HG02852 (cell line): Measurements from ENCODE around the gene SHFL.

ENCODE experiments used
- ATAC-seq: cut with Tn5 transposase; IDR thresholded peaks from one replicate; pipeline ENCODE4 v1.9.1; 2021; ENCODE audit warnings: mild to moderate bottlenecking, moderate library complexity; ENCODE audit not compliant: unreplicated experiment

The SHFL gene

DNA sequence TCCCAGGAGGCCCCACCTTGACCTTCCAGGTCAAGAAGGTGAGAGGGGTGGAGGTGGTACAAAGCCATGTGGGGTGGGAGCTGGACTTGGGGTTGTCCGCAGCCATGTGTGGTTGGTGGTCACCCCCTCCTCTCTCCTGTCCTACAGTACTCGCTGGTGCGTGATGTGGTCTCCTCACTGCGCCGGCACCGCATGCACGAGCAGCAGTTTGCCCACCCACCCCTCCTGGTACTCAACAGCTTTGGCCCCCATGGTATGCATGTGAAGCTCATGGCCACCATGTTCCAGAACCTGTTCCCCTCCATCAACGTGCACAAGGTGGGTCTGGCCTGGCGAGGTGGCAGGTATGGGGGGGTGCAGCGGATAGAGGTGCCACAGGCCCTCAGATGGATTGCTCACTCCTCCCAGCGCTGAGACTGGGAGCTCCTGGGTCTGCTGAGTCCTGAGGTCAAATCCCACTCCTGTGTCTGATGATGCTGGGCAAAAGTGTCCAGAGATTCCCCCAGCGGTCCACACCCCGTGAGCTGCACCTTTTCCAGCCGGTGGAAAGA lies 21.8 kb downstream of the SHFL start:
- ATAC-seq, result no peak

DNA sequence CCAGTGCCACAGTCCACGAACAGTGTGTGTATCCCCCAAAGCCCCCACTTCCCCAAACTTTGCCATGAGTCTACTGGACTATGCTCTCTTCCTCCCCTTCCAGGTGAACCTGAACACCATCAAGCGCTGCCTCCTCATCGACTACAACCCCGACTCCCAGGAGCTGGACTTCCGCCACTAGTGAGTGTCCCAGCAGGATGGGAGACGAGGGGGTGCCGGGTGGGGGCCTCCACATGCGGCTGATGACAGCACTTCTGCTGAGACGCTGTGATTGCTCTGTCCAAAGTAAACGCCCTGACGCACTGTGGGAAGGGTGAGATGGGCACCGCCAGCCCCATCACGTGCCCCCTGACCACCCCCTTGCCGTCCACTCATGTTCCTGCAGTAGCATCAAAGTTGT lies 23.4 kb downstream of the SHFL start:
- no peak for ATAC-seq

DNA sequence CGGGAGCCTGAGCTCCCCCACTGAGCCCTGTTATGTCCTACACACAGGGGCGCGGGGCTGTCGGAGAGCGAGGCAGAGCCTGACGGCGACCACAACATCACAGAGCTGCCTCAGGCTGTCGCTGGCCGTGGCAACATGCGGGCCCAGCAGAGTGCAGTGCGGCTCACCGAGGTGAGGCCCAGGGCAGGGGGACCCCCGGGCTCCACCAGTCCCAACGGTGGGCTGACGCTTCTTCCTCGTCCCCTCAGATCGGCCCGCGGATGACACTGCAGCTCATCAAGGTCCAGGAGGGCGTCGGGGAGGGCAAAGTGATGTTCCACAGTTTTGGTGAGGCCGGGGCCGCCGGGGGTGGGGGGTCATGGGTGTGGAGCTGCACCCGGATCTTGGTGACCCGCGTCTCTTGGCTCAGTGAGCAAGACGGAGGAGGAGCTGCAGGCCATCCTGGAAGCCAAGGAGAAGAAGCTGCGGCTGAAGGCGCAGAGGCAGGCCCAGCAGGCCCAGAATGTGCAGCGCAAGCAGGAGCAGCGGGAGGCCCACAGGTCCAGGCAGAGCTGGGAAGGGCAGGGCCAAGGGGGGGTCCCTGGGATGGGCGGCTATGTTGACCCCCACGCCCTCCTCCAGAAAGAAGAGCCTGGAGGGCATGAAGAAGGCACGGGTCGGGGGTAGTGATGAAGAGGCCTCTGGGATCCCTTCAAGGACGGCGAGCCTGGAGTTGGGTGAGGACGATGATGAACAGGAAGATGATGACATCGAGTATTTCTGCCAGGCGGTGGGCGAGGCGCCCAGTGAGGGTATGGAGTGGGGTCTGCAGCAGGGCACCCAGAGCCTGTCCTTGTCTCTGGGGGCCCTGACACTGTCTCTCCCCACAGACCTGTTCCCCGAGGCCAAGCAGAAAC lies 24.2 kb downstream of the SHFL start:
- ATAC-seq, result no peak

DNA sequence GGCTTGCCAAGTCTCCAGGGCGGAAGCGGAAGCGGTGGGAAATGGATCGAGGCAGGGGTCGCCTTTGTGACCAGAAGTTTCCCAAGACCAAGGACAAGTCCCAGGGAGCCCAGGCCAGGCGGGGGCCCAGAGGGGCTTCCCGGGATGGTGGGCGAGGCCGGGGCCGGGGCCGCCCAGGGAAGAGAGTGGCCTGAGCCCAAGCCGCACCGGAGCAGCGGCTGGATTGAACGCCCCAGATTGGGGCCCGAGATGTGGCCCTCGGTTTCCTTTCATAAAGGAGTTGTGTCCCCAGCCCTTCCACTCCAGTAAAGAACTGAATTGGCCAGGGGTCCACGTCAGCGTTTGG lies 24.8 kb downstream of the SHFL start:
- ATAC-seq, result no peak

DNA sequence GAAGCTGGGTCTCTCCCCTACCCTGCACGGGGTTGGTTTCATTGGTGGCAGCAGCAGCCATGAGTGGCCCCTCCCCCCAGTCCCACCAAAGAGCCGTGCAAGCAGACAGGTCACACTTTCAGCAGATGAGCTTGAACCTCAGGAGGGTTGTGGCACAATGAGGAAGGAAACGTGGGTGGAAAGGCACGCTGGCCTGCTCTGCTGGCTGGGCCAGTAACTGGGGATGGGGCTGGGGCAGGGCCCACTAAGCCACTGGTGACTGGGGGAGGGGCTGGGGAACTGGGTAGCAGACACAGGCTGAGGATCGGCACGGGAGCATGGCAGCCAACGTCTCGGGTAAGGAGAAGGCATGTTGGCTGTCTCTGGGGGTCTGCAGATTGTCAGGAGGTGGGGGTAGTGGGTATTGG lies 25.3 kb downstream of the SHFL start, which contains the start of gene P2RY11:
TSS of gene P2RY11 (plus strand) at position 289 of the 407 bp plus-strand sequence. CDS start at position 318, 29 bp downstream.
- no peak for ATAC-seq

DNA sequence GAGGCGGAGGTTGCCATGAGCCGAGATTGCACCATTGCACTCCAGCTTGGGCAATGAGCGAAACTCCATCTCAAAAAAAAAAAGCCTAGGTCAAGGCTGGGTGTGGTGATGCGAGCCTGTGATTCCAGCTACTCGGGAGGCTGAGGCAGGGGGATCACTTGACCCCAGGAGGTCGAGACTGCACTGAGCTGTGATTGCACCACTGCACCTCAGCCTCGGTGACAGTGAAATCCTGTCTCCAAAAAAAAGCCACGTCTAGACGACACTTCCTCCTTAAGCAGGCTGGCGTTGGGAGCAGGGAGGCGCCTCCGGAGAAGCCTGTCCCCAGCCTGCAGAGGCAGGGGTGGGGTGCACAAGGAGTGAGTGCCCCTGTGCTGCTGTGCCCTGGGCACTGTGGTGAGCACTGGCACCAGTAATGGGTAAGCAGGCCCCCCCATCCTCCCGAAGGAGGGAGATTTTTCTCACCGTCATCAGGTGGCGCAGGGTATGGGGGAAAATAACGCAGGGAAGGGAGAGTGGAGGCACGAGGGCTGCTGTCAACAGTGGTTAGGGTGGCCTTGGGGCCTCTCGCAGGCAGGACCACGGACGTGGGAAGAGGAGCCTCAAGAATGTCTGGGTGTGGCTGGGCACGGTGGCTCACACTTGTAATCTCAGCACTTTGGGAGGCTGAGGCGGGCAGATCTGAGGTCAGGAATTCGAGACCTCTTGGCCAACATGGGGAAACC lies 26.1 kb downstream of the SHFL start:
- no peak for ATAC-seq

DNA sequence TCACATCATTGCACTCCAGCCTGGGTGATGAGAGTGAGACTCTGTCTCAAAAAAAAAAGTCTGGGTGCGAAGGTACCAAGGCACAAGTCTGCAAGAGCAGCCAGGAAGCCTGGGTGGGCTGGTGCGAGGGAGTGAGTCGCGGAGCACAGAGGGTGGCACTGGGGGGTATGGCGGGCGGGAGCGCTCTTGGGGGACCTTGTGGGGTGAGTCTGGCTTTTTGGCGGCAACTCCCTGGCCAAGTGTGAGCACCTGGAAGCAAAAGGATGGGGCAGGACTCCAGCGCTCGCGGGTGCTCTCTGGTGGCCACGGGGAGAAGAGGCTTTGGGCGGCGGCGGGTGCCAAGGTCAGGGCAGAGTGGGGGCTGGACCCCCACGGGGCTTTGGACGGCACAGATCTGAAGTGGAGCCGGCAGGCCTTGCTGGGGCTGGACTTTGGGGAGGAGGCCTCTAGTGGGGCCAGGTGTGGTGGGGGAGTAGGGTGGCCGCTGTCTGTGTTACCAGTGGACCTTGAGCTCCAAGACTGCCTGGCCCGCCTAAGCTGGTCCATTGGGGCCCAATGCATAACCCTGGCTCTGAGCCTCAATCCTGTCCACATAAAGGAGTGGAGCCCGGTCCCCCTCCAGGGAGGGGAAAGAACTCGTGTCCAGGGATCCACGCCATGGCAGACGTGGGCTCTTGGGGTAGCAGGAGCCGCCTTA lies 26.9 kb downstream of the SHFL start:
- ATAC-seq, result no peak

DNA sequence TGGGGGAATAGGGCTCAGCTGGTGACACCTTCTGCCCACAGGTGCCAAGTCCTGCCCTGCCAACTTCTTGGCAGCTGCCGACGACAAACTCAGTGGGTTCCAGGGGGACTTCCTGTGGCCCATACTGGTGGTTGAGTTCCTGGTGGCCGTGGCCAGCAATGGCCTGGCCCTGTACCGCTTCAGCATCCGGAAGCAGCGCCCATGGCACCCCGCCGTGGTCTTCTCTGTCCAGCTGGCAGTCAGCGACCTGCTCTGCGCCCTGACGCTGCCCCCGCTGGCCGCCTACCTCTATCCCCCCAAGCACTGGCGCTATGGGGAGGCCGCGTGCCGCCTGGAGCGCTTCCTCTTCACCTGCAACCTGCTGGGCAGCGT lies 27.5 kb downstream of the SHFL start:
- no peak for ATAC-seq

DNA sequence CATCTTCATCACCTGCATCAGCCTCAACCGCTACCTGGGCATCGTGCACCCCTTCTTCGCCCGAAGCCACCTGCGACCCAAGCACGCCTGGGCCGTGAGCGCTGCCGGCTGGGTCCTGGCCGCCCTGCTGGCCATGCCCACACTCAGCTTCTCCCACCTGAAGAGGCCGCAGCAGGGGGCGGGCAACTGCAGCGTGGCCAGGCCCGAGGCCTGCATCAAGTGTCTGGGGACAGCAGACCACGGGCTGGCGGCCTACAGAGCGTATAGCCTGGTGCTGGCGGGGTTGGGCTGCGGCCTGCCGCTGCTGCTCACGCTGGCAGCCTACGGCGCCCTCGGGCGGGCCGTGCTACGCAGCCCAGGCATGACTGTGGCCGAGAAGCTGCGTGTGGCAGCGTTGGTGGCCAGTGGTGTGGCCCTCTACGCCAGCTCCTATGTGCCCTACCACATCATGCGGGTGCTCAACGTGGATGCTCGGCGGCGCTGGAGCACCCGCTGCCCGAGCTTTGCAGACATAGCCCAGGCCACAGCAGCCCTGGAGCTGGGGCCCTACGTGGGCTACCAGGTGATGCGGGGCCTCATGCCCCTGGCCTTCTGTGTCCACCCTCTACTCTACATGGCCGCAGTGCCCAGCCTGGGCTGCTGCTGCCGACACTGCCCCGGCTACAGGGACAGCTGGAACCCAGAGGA lies 28.0 kb downstream of the SHFL start:
- no peak for ATAC-seq

DNA sequence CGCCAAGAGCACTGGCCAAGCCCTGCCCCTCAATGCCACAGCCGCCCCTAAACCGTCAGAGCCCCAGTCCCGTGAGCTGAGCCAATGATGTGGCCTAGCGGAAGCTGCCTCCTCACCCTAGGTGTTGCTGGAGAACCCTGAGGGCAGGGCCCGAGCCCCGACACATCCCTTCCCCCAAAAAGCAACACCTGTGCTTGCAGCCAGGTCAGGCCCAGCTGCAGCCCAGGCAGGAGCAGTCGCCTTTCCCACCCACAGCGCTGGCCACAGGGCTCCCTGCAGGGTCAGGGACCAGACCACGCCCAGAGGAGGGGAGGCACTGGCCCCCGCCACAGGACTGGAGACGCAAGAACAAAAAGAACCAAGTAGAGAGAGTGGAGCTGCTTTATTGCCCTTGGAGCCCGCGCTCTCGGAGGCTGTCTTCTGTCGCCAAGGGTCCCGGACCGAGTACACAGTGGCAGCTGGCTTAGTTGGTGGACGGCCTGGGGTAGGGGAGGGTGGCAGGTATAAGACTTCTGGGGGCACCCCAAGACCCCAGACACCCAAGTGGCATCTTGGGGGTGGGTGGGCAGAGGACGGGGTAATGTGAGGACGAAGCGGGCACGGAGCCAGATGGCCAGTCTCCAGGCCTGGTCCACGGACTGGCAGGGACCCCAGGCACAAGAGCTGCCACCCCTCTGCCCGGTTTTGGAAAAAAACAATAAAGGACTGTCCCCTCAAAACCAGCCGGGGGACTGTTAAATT lies 28.7 kb downstream of the SHFL start:
- ATAC-seq, result no peak

DNA sequence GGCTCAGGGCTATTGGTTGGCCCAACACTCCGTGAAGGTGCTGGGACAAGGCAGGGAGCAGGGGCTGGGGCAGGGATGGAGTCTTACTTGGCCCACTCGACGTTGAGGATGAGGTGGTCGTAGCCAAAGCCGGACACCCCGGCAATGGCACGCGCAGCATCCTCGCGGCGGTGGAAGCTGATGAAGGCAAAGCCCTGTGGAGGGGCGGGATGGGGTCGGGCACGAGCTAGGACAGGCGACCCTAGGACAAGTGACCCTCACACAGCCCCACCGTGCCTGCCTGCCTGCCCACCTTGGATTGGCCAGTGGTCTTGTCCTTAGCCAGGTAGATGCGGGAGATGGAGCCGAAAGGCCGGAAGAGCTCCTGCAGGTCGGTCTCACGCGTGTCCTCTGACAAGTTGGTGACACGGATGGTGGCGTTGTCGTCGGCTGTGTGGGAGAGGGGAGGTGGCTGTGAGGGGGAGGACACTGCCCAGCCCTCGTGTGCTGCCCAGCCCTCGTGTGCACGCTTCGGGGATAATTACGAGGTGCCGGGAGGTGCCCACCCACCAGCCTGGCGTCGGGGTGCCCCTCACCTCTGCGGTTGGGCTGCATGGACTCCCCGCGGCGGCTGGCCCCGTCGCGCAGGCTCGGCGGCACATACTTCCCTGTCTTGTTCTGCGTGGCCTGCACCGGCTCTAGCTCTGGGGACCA lies 29.4 kb downstream of the SHFL start:
- no peak for ATAC-seq

DNA sequence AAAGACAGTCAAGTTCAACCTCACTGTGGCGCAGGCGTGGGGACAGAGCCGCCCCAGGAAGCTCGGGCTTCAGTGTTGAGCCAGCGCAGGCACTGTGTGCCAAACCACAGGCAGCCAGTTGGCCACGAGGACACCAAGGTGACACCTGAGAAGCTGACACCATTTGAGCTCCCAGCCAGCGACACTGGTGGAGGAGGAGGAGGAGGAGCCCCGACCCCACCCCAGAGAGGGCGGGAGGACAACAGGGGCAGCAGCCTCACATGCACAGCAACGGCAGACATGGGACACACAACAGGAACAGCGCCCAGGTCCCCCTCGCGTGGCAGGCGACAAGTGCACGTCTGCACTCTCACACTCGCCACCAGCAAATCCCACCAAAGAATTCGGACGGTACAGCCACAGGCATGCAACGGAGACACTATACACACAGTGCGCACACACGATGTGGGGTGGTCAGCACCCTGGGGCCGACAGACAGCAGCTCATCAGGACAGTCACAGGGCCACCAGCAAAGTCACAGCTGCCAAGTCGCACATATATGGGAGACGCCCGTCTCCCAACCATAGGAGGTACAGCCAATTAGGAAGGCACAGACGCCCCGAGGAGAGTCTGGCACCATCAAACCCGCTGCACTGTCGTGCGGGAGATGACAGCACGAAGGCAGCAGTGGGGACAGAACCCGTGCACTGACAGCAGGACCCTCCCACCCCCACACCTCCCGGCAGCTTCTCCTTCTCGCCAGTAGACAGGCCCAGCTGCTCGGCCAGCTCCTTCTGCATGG lies 30.2 kb downstream of the SHFL start:
- ATAC-seq, result no peak

DNA sequence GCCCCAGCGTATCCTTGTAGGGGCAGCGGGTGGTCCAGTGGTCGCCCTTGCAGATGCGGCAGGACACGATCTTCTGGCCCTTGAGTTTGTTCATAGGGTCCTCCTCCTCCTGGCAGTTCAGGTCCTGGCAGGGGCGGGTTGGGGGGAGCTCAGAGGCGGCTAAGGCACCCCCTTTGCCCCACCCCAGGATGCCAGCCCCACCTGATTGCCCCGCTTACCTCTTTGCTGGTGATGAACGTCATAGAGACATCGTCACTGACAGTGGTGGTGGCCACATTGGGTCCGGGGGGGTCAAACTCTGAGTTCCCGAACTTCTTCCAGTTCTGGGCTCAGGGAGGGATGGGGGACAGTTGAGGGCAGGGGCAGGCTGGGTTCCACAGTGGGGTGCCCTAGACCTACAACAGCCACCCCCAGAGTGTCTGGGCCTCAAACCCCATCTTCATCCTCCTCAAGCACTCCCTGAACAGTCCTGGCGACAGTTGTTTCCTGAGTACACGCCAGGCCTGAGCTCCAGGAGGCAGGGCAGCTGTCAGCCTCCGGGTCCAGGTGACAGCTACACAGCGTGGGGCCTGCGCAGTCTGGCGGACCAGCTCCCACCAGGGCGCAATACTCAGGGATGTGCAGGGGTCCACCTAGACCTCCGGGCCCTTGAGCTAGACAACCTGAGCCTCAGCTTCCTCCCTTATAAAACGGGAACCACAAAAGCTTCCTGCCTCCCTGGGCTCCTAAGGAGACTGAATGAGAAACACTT lies 30.9 kb downstream of the SHFL start:
- ATAC-seq, result no peak

DNA sequence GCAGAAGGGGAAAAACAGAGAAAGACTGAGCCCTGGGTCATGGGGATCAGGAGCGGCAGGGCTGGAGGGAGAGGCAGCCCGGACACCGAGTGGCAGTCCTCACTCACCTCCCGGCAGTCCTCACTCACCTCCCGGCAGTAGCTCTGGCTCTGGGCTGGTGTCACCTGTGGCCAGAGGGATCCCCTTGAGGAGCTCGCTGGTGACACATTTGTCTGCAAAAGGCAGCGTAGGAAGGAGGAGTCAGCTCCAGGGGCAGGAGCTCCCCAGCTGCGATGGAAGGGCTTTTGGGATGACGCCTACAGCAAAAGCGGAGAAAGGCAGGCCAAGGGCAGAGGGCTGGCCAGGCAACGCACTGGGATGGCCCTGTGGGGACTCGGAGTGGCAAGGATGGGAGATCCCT lies 32.8 kb downstream of the SHFL start:
- no peak for ATAC-seq

DNA sequence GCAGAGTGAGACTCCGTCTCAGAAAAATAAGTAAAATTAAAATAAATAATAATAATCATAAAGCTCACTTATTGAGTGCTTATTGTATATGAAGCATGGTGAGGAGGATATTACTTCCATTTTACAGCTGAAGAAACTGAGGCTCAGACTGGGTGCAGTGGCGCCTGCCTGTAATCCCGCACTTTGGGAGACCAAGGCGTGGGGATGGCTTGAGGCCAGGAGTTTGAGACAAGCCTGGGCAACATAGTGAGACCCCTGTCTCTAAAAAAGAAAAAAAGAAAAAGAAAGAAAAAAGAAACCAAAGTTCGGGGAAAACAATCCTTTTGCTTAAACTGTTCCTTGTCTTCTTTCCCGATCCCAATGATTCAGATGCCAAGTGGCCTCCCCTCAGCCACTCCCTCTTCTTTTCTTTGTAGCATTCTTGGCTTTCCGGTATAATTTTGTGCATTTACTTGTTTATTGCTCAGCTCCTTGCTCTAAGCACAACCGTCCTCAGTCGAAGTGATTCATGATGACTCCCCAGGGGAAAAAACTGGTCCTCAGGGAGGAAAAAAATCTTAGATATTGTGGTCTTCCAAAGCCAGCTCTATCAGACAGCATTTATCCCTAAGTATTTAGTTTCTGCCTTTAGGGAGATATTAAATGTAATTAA lies 34.5 kb downstream of the SHFL start:
- no peak for ATAC-seq

DNA sequence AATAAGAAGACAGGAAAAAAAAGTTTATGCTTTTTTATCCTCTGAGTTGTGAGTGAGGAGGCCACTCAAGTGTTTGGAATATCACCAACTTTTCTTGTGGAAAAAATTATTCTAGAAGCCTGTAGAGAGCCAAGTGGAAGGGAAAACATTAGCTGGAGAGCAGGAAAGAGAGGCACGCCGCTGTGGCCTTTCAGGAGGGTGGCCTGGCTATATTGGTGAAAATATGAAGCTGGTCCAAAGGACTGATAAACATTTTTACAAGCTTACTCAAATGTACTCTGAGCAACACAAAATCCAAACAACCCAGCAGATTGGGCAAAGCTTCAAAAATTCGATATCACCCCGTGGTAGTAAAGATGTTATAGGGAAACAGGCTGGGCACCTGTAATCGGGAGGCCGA lies 35.9 kb downstream of the SHFL start:
- no peak for ATAC-seq

DNA sequence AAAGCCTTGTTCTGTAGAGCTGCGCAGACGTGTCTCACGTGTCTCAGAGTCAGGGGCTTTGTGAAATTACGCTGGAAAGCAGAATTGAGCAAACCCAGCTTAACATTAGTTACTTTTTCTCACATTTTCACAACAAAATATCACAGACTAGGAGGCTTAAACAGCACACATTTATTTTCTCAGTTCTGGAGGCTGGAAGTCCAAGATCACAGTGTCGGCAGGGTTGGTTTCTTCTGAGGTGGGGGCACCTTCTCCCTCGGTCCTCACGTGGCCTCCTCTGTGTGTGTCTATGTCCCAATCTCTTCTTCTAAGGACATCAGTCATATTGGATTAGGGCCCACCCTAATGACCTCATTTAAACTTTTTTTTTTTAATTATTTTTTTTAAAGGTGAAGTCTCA lies 38.3 kb downstream of the SHFL start:
- no peak for ATAC-seq

DNA sequence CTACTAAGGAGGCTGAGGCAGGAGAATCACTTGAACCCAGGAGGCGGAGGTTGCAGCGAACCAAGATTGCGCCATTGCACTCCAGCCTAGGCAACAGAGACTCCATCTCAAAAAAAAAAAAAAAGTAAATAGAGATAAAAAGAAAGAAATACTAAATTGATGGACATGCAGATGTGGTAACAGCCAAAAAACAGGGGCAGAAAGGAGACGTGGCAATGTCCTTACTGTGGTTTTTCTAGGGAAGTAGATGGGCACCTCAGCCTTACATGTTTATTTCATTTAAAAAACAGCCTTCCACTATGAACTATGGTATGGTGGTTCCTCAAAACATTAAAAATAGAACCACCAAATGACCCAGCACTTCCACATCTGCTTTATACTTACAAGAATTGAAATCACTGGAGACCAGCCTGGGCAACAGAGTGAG lies 40.1 kb downstream of the SHFL start:
- no peak for ATAC-seq
